IMR-90 (cell line): ENCODE data around the gene DAAM1. TPM values are rescaled to one million over a fixed set of nuclear protein-coding genes. Genes with fewer than 3 reads are reported as not detected.

Source experiments
- ATAC-seq: fragments of 200-7000 bp; cut with Tn5 transposase; 2 replicates; pipeline ENCODE4 v1.9.1; 2020; ENCODE audit warnings: low read depth, mild to moderate bottlenecking, moderate library complexity
- BruUV-seq: library from RNA; stranded (reverse); fragments of 400-500 nt; replicated peaks from 2 replicates; lab custom pipeline; 2021; lab: Mats Ljungman, UMichigan
- CTCF ChIA-PET: fragments of 300-600 bp; formaldehyde crosslinking; extraction: SDS; loops from one replicate; lab custom pipeline; 2021; ENCODE audit warnings: antibody characterized with exemption; lab: Yijun Ruan, JAX
- POLR2A ChIA-PET: fragments of 300-600 bp; sonication (Branson Sonifier 250); formaldehyde crosslinking; loops from one replicate; lab custom pipeline; 2022; ENCODE audit warnings: antibody characterized with exemption; ENCODE audit not compliant: unreplicated experiment; lab: Charles Lee
- DNase-seq: peaks from one replicate; pipeline ENCODE4 v3.0.0; 2013
- H2AFZ ChIP-seq: replicated peaks from 2 replicates; pipeline ENCODE3; 2013; ENCODE audit warnings: low read length, mild to moderate bottlenecking; ENCODE audit not compliant: poor library complexity
- H2AK5ac ChIP-seq: 2 replicates; pipeline ENCODE4 v1.6.1; 2013; ENCODE audit warnings: low read depth, low read length, inconsistent platforms
- H2AK9ac ChIP-seq: replicated peaks from 2 replicates; pipeline ENCODE3; 2013; ENCODE audit warnings: mild to moderate bottlenecking, low read depth, low read length, moderate library complexity; ENCODE audit not compliant: poor library complexity
- H2BK120ac ChIP-seq: 2 replicates; pipeline ENCODE4 v1.6.1; 2013; ENCODE audit warnings: low read depth, low read length, inconsistent platforms
- H2BK15ac ChIP-seq: 3 replicates; pipeline ENCODE4 v1.6.1; 2013; ENCODE audit warnings: low read depth, low read length, inconsistent platforms
- H2BK20ac ChIP-seq: 2 replicates; pipeline ENCODE4 v1.6.1; 2013; ENCODE audit warnings: low read depth, mild to moderate bottlenecking, inconsistent platforms, low read length, moderate library complexity
- H2BK5ac ChIP-seq: 2 replicates; pipeline ENCODE4 v1.6.1; 2013; ENCODE audit warnings: mild to moderate bottlenecking, low read depth, low read length, inconsistent platforms; ENCODE audit not compliant: poor library complexity, severe bottlenecking
- H3K14ac ChIP-seq: replicated peaks from 2 replicates; pipeline ENCODE4 v1.6.1; 2013; ENCODE audit warnings: low read depth, low read length, inconsistent platforms
- H3K18ac ChIP-seq: 2 replicates; pipeline ENCODE4 v1.6.1; 2013; ENCODE audit warnings: low read depth, low read length, control low read depth
- H3K23ac ChIP-seq: 2 replicates; pipeline ENCODE4 v1.6.1; 2013; ENCODE audit warnings: low read depth, low read length, inconsistent platforms
- H3K27ac ChIP-seq: 2 replicates; pipeline ENCODE4 v1.5.1; 2013; ENCODE audit warnings: mild to moderate bottlenecking, control low read depth, low read length; ENCODE audit not compliant: insufficient read depth
- H3K27me3 ChIP-seq: 2 replicates; pipeline ENCODE4 v1.6.1; 2013; ENCODE audit warnings: low read length; ENCODE audit not compliant: control insufficient read depth, insufficient read depth
- H3K36me3 ChIP-seq: 2 replicates; pipeline ENCODE4 v1.6.1; 2013; ENCODE audit warnings: low read length, mixed read lengths; ENCODE audit not compliant: control insufficient read depth, insufficient read depth
- H3K4ac ChIP-seq: 2 replicates; pipeline ENCODE4 v1.6.1; 2013; ENCODE audit warnings: low read depth, low read length, inconsistent platforms
- H3K4me1 ChIP-seq: 2 replicates; pipeline ENCODE4 v1.6.1; 2013; ENCODE audit warnings: low read length, mixed read lengths; ENCODE audit not compliant: control insufficient read depth, insufficient read depth
- H3K4me2 ChIP-seq: 2 replicates; pipeline ENCODE4 v1.6.1; 2013; ENCODE audit warnings: low read depth, mild to moderate bottlenecking, control low read depth, low read length, moderate library complexity
- H3K4me3 ChIP-seq: 2 replicates; pipeline ENCODE4 v1.5.1; 2013; ENCODE audit warnings: low read depth, mild to moderate bottlenecking, control low read depth, low read length, moderate library complexity; ENCODE audit not compliant: insufficient read depth
- H3K56ac ChIP-seq: 2 replicates; pipeline ENCODE4 v1.6.1; 2013; ENCODE audit warnings: low read length, inconsistent platforms; ENCODE audit not compliant: insufficient read depth; ENCODE audit errors: extremely low read depth
- H3K79me1 ChIP-seq, 2 experiments: 2 replicates each; pipeline ENCODE4 v1.6.1; 2013; ENCODE audit warnings: low read length in 2 of 2, inconsistent platforms in 1 of 2, low read depth in 1 of 2
- H3K9ac ChIP-seq: 2 replicates; pipeline ENCODE4 v1.6.1; 2013; ENCODE audit warnings: low read depth, low read length, control low read depth
- H3K9me1 ChIP-seq: 2 replicates; pipeline ENCODE4 v1.6.1; 2013; ENCODE audit warnings: low read length, inconsistent platforms; ENCODE audit not compliant: insufficient read depth
- H3K9me3 ChIP-seq: 2 replicates; pipeline ENCODE4 v1.6.1; 2013; ENCODE audit warnings: low read length; ENCODE audit not compliant: control insufficient read depth, insufficient read depth
- H4K20me1 ChIP-seq: 2 replicates; pipeline ENCODE4 v1.6.1; 2013; ENCODE audit warnings: low read length, inconsistent platforms; ENCODE audit not compliant: insufficient read depth
- H4K5ac ChIP-seq: 2 replicates; pipeline ENCODE4 v1.6.1; 2013; ENCODE audit warnings: mild to moderate bottlenecking, low read depth, low read length, control low read depth
- H4K8ac ChIP-seq, 2 experiments: 2 replicates each; pipeline ENCODE4 v1.6.1; 2013; ENCODE audit warnings: low read depth in 2 of 2, low read length in 2 of 2, control low read depth in 1 of 2, inconsistent platforms in 1 of 2
- H4K91ac ChIP-seq: 2 replicates; pipeline ENCODE4 v1.6.1; 2013; ENCODE audit warnings: low read depth, low read length, inconsistent platforms; ENCODE audit not compliant: insufficient read depth
- BHLHE40 ChIP-seq: fragments of 150-350 bp; IDR thresholded peaks from 2 replicates; pipeline ENCODE4 v1.6.1; 2016; ENCODE audit warnings: mild to moderate bottlenecking, low read depth, low read length
- CHD1 ChIP-seq: IDR thresholded peaks from 2 replicates; pipeline ENCODE4 v1.6.1; 2012; ENCODE audit warnings: low read depth, low read length, improper control_type of control experiment
- ELK1 ChIP-seq: fragments of 150-350 bp; IDR thresholded peaks from 2 replicates; pipeline ENCODE4 v1.6.1; 2016; ENCODE audit warnings: low read depth, mild to moderate bottlenecking, low read length, moderate library complexity, borderline replicate concordance
- FOS ChIP-seq: fragments of 150-350 bp; IDR thresholded peaks from 2 replicates; pipeline ENCODE4 v1.6.1; 2016; ENCODE audit warnings: low read depth, low read length
- MAFK ChIP-seq: IDR thresholded peaks from 2 replicates; pipeline ENCODE4 v1.6.1; 2012; ENCODE audit warnings: low read depth, low read length, improper control_type of control experiment
- MAZ ChIP-seq: IDR thresholded peaks from 2 replicates; pipeline ENCODE4 v1.6.1; 2012; ENCODE audit warnings: low read depth, mild to moderate bottlenecking, low read length, improper control_type of control experiment, moderate library complexity, borderline replicate concordance
- MXI1 ChIP-seq: IDR thresholded peaks from 2 replicates; pipeline ENCODE4 v1.6.1; 2012; ENCODE audit warnings: low read depth, mild to moderate bottlenecking, low read length, moderate library complexity, borderline replicate concordance
- RAD21 ChIP-seq: IDR thresholded peaks from 2 replicates; pipeline ENCODE4 v1.6.1; 2012; ENCODE audit warnings: low read length, improper control_type of control experiment
- RCOR1 ChIP-seq: IDR thresholded peaks from 2 replicates; pipeline ENCODE4 v1.6.1; 2012; ENCODE audit warnings: mild to moderate bottlenecking, low read length, improper control_type of control experiment; ENCODE audit not compliant: insufficient replicate concordance
- RFX5 ChIP-seq: IDR thresholded peaks from 2 replicates; pipeline ENCODE4 v1.8.0; 2012; ENCODE audit warnings: low read depth, mild to moderate bottlenecking, low read length, moderate library complexity
- SMC3 ChIP-seq: fragments of 150-350 bp; IDR thresholded peaks from 2 replicates; pipeline ENCODE4 v1.6.1; 2016; ENCODE audit warnings: low read depth, mild to moderate bottlenecking, antibody characterized with exemption, low read length, moderate library complexity
- USF2 ChIP-seq: fragments of 150-350 bp; IDR thresholded peaks from 2 replicates; pipeline ENCODE4 v1.6.1; 2017; ENCODE audit warnings: mild to moderate bottlenecking, antibody characterized with exemption, low read length, low read depth
- WGBS, 2 experiments: methylation state at CpG; one replicate each; pipeline versions ENCODE4 v1.1.5 to v1.1.7; 2013; ENCODE audit warnings: missing lambda C conversion rate in 2 of 2; ENCODE audit not compliant: insufficient read length in 1 of 2; ENCODE audit errors: extremely low coverage in 2 of 2; 5-methylcytosine and 5-hydroxymethylcytosine counted together
- dilution Hi-C: fragments of 300-500 bp; cut with HindIII; formaldehyde crosslinking; loops from one replicate; pipeline ENCODE4 v1.14.3; 2018; ENCODE audit warnings: low sequenced_read_pairs; ENCODE audit not compliant: unreplicated experiment
- in situ Hi-C: fragments of 300-500 bp; cut with MboI; formaldehyde crosslinking; loops from 3 replicates; pipeline ENCODE4 v1.14.3; 2019; ENCODE audit warnings: low sequenced_read_pairs, inconsistent platforms, mixed read lengths
- intact Hi-C: fragments of 100-400 bp; cut with micrococcal nuclease; formaldehyde crosslinking; loops from 2 replicates; pipeline ENCODE4 v1.10.0; 2022
- polyA plus RNA-seq, 3 experiments: library from polyadenylated mRNA; depleted of rRNA; stranded (reverse); fragments of >200 nt; gene quantifications; 2 replicates each; pipeline ENCODE4 v1.2.3, GENCODE V29; 2012; ENCODE audit warnings: low replicate concordance in 1 of 3
- total RNA-seq: library from RNA; depleted of rRNA; stranded (reverse); fragments of >200 nt; gene quantifications from 2 replicates; pipeline ENCODE4 v1.2.3, GENCODE V29; 2012
- TF ChIP-seq, protein P1 (sequence below): conservative IDR thresholded peaks from 2 replicates; pipeline ENCODE4 v1.5.1; 2012; ENCODE audit warnings: mild to moderate bottlenecking, low read depth, low read length, improper control_type of control experiment

The DAAM1 gene
- total and polyA plus RNA-seq, 2 of the 4 experiments (the other 2 are of a cell fraction) = 4.8 to 5.4 TPM

DNA sequence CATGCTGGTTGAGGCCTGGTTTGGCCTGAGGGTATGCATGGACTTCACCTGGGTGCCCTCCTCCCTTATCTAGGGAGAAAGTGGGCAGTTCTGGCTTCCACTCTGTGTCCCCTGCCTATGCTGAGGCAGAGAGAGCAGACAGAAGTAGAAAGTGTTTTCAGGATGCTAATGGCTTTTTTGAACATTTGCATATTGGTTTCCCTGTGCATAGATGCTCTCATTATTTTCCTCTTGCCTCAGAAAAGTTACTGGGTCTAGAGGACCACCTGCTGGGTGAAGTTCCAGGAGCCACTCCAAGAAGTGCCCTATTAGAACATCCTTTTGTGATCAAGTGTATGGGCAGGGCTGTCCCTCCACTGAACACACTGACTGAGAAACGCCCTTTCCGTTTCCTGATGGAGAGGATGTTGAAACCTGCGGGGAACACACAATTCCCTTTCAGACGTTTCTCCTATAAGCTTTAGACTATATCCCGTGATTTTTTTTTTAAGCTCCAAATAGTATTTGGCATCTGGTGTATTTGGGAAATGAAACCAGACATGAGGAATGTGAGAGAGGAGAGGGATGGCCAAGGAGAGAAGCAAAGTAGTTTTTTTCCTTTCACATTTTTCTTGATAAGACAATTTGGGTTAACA lies 66.6 kb downstream of the DAAM1 start:
- Histone ChIP-seq H2BK20ac (peak overlapping the region; percentile 19; the same call in 1 of the 2 replicates), H4K91ac (peak overlapping the region; percentile 47; the same call in 1 of the 2 replicates), H4K8ac (peak overlapping the region; percentile 9 to 66; a peak in 2 of 4 replicates), H2BK5ac (peak overlapping the region; percentile 25), H4K5ac (peak overlapping the region; percentile 56), H4K20me1 (peaks cover 14% of the 10 kb centered on the region; the same call in 1 of the 2 replicates), H3K9me1 (peaks cover 10% of the 10 kb centered on the region), H3K9ac (peak overlapping the region; percentile 26; the same call in 1 of the 2 replicates), H3K79me1 (peaks cover 4 to 9% of the 10 kb centered on the region in 2 experiments; a peak in 1 of 4 replicates), H3K4ac (peak overlapping the region; percentile 74), H3K27ac (peak overlapping the region; percentile 70; the same call in 1 of the 2 replicates), H3K9me3 (no peaks in the 10 kb centered on the region), H3K27me3 (no peaks in the 10 kb centered on the region), H3K14ac (peak overlapping the region; percentile 14; the same call in 1 of the 2 replicates), H2AK9ac (no peak overlapping the region), H3K4me2 (peak overlapping the region; percentile 18; the same call in 1 of the 2 replicates), H2BK15ac (peak overlapping the region; percentile 68; the same call in 2 of the 3 replicates), H2AFZ (no peak overlapping the region), H3K56ac (no peak overlapping the region), H2AK5ac (peak overlapping the region; percentile 51; the same call in 1 of the 2 replicates), H3K36me3 (no peaks in the 10 kb centered on the region), H3K4me3 (no peak overlapping the region), H2BK120ac (peak overlapping the region; percentile 42), H3K23ac (no peak overlapping the region), H3K4me1 (peaks cover 17% of the 10 kb centered on the region), H3K18ac (peak overlapping the region; percentile 55)
- dilution Hi-C loops = no loop called here
- in situ Hi-C loops = no loop called here
- DNase-seq (peak; percentile 30), ATAC-seq (peak; percentile 4; the same call in 1 of the 2 replicates)
- BruUV-seq = no TSS peak
- no CpG with 5 or more reads among the region's 5 CpGs for WGBS, 2 experiments
- intact Hi-C loops = loop anchor here (5.0 kb wide), 1 partner anchor 182 kb away; no protein-coding TSS in a partner anchor
- POLR2A ChIA-PET = no interaction called here
- TF ChIP-seq, protein P1, sequence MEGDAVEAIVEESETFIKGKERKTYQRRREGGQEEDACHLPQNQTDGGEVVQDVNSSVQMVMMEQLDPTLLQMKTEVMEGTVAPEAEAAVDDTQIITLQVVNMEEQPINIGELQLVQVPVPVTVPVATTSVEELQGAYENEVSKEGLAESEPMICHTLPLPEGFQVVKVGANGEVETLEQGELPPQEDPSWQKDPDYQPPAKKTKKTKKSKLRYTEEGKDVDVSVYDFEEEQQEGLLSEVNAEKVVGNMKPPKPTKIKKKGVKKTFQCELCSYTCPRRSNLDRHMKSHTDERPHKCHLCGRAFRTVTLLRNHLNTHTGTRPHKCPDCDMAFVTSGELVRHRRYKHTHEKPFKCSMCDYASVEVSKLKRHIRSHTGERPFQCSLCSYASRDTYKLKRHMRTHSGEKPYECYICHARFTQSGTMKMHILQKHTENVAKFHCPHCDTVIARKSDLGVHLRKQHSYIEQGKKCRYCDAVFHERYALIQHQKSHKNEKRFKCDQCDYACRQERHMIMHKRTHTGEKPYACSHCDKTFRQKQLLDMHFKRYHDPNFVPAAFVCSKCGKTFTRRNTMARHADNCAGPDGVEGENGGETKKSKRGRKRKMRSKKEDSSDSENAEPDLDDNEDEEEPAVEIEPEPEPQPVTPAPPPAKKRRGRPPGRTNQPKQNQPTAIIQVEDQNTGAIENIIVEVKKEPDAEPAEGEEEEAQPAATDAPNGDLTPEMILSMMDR = no peak
- TF ChIP-seq MXI1 (no peak), MAZ (no peak), RAD21 (no peak), CHD1 (no peak), USF2 (no peak), RCOR1 (no peak), FOS (no peak), RFX5 (no peak), ELK1 (no peak), MAFK (no peak), BHLHE40 (no peak), SMC3 (no peak)
- CTCF ChIA-PET = no interaction called here
